GM19043 (cell line): ENCODE results near the gene PHGDH.
"Not testable (repeated sequence)": the region's sequence is repeated elsewhere in the genome, so short reads cannot be mapped to it uniquely, and the experiment has no call there.

Source experiments
- ATAC-seq: cut with Tn5 transposase; IDR thresholded peaks from one replicate; pipeline ENCODE4 v1.9.1; 2021; ENCODE audit warnings: low read depth; ENCODE audit not compliant: unreplicated experiment

PHGDH gene

GRCh38 chr1:119784191-119784781 lies 72.6 kb downstream of the PHGDH start:
- ATAC-seq = no peak

- ATAC-seq = not testable (repeated sequence)
These were observed 74.3 kb downstream of the PHGDH start for GRCh38 chr1:119786046-119786445.

DNA sequence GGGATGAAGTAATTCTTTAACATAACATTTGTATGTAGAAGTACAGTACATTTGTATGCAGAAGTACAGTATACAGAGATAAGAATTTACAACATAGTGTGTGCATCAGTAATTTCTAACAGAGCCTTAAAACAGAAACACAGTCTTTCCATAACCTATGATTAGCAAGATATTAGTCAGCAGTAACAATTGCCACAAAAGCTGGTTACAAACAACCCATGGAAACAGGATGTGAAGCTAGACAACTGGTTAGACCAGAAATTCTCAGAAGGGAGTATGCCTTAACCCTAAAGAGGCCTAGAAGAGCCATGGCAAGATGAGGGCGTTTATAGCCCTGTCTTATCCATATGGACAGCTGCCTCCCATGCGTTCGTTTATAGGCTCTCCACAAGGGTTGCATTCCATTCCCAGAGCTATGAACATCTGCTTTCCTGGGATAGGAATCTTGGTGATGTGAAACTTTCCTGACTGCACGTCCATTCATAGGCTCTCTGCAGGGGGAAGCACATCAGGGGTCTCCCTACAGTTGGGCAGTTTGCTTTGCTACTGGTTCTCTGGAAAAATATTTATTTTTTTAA lies 74.8 kb downstream of the PHGDH start:
- not testable (repeated sequence) for ATAC-seq

- no peak for ATAC-seq
These were observed 76.0 kb downstream of the PHGDH start for GRCh38 chr1:119787776-119788175.

DNA sequence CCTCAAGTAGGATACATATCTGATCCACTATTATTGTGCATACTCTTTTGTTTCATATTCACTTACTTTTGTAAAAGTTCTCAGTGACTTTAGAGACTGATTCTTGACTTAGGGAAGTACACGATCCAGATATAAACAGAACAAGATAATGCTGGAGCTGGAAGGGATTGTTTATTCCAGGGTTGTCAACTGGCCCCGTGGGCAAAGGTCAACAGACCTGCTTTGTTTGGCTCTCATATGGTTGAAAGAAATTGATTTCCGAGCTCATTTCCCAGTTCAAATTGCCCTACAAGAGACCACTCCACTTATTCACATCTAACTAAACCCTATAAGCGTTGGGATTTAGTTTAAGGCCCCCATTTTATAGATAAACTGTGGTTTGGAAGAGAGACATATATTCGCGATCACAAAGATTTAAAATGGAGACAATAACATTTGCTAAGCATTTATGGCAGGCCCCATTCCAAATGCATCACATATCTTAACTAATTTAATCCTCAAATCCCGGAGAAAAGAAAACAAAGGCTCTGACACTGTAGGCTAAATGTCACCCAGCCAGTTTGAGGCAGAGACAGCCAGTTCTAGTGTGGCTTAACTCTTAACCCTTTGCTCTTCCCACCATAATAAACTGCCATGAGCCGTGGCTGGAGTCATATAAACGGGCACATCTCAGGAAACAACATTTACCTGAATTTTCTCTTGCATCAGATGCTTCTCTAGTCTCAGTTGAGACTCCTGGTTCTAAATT lies 78.9 kb downstream of the PHGDH start:
- no peak for ATAC-seq

DNA sequence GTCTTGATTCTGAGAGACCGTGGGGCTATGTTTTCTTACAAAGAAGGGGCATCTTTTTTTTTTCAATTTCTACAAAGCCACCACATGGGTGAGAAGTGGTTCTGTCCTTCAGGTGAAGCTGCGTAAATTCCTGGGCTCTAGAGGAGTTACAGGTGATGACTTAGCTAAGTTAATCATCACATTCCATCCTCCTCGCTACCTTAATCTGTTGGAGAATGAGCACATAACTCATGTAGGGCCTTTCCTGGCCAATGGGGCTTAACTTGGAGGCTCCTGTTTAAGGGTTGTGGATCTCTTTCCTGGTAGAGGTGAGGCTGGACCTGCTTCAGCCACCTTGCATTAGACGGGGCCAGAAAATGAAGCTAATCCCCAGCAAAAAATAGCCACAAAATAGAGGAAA lies 79.6 kb downstream of the PHGDH start:
- no peak for ATAC-seq
